Activated T-cell treated with anti-CD3 and anti-CD28 coated beads, Interleukin-2, amount 50 U/mL, for 24 hours (primary cell): ENCODE results near the gene MOV10.

Experiments used
- DNase-seq: peaks from one replicate; pipeline ENCODE4 v3.0.0-alpha.2; 2020
- H3K27ac Mint-ChIP-seq: 2 replicates; pipeline ENCODE4 v1.8.0; 2020; ENCODE audit warnings: mild to moderate bottlenecking, mixed read lengths
- H3K27me3 Mint-ChIP-seq: 2 replicates; pipeline ENCODE4 v1.8.0; 2020; ENCODE audit warnings: mixed read lengths
- H3K36me3 Mint-ChIP-seq: 2 replicates; pipeline ENCODE4 v1.8.0; 2020; ENCODE audit warnings: low read depth, mixed read lengths
- H3K4me1 Mint-ChIP-seq: 2 replicates; pipeline ENCODE4 v1.8.0; 2020; ENCODE audit warnings: low read depth, mixed read lengths
- H3K4me3 Mint-ChIP-seq: 2 replicates; pipeline ENCODE4 v1.8.0; 2020; ENCODE audit warnings: mild to moderate bottlenecking, moderate library complexity, mixed read lengths
- H3K9me3 Mint-ChIP-seq: 2 replicates; pipeline ENCODE4 v1.8.0; 2020; ENCODE audit warnings: mixed read lengths

MOV10 gene

GRCh38 chr1:112700290-112701226, 26.1 kb downstream of the MOV10 start:
- H3K27ac Mint-ChIP-seq, result peak overlapping the region; percentile 94
- H3K9me3 Mint-ChIP-seq, result no peaks in the 10 kb centered on the region
- DNase-seq, result peak; percentile 79
- H3K4me1 Mint-ChIP-seq, result peaks cover 62% of the 10 kb centered on the region
- H3K4me3 Mint-ChIP-seq, result peak overlapping the region; percentile 44
- peaks cover 63% of the 10 kb centered on the region for H3K36me3 Mint-ChIP-seq
- no peaks in the 10 kb centered on the region for H3K27me3 Mint-ChIP-seq

DNA sequence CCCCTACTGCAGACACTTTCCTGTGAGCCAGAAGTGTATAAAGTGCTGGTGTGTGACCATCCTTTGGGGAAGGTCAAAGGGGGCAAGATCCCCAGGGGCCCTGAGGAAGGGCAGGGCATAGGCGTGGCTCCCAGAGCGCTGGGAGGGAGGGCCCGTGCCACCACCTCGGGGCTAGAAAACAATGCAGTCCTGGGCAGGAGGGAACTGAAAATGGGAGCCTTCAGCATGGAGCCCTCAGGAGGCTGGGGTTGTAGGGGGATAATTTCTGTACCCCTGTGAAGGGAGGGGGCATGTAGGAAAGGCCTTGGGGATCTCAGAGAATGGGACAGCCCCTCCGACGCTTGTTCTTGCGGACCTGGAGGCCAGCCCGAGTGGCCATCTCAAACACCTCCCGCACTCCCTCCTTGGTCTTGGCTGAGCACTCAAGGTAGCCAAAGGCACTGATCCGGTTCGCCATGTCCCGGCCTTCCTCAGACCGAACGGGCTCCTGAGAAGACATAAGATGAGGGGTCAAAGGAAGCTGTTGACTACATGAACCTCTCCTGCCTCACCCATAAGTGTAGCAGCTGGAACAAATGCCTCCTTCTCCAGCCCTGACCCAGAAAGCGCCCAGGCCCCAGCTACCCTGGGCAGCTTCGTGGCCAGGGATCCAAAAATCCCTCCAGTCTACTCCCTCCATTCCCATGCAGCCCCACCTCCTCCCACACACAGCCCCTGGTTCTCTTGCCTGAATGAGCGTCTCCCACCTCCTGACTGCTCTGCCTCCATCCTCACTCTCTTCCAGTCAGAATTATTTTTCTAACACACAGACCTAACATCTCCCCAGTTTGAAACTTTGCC, 27.0 kb downstream of the MOV10 start:
- Mint-ChIP-seq H3K36me3 (peaks cover 57% of the 10 kb centered on the region), H3K27me3 (no peaks in the 10 kb centered on the region), H3K4me3 (peak overlapping the region; percentile 44), H3K27ac (peak overlapping the region; percentile 94), H3K9me3 (no peaks in the 10 kb centered on the region), H3K4me1 (peaks cover 69% of the 10 kb centered on the region)
- DNase-seq, result no peak

DNA sequence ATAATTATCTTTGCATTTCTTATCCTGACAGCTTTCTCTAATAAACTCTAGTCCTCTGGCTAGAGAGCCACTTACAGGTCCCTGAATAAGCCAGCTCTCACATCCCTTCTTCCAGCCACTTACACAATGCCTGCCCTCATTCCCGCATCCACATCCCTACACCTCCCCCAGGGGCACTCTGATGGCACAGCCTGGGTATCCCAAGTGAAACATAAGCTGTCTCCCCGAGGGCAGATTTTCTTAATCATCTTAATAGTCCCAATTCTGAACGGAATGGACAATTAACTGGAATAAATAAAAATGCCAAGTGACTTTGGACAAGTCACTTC, 27.6 kb downstream of the MOV10 start:
- H3K27me3 Mint-ChIP-seq, result no peaks in the 10 kb centered on the region
- peaks cover 51% of the 10 kb centered on the region for H3K36me3 Mint-ChIP-seq
- H3K27ac Mint-ChIP-seq, result peak overlapping the region; percentile 94
- no peaks in the 10 kb centered on the region for H3K9me3 Mint-ChIP-seq
- DNase-seq, result no peak
- peaks cover 69% of the 10 kb centered on the region for H3K4me1 Mint-ChIP-seq
- no peak overlapping the region for H3K4me3 Mint-ChIP-seq

- Mint-ChIP-seq H3K36me3 (peaks cover 46% of the 10 kb centered on the region), H3K4me3 (no peak overlapping the region)
These were observed 28.2 kb downstream of the MOV10 start for GRCh38 chr1:112702420-112703261.

DNA sequence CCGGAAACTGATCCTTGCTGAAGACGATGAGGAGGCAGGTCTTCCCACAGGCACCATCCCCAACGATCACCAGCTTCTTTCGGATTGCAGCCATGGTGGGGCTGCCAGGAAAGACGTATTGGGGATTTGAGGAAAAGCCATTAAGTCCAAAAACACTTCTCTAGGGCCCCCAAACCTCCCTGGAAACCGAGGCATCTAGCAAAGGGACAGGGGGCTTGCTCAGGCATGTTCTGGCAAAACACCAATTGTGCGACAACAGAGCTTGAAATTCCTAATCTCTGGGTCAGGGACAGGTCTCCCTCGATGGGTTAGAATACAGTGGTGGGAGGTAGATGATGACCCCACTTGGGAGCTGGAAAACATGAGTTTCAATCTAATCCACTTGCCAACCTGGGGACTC, 29.2 kb downstream of the MOV10 start:
- Mint-ChIP-seq H3K36me3 (peaks cover 36% of the 10 kb centered on the region), H3K4me1 (peaks cover 75% of the 10 kb centered on the region), H3K27ac (peak overlapping the region; percentile 37), H3K27me3 (peaks cover 11% of the 10 kb centered on the region), H3K9me3 (no peaks in the 10 kb centered on the region), H3K4me3 (no peak overlapping the region)
- DNase-seq, result no peak

More at GRCh38 chr1:112702420-112703261, 28.2 kb downstream of the MOV10 start:
- peak overlapping the region; percentile 94 for H3K27ac Mint-ChIP-seq
- H3K9me3 Mint-ChIP-seq, result no peaks in the 10 kb centered on the region
- H3K4me1 Mint-ChIP-seq, result peaks cover 72% of the 10 kb centered on the region
- no peak for DNase-seq
- peaks cover 2% of the 10 kb centered on the region for H3K27me3 Mint-ChIP-seq

- peak overlapping the region; percentile 68 for H3K4me3 Mint-ChIP-seq
- H3K27me3 Mint-ChIP-seq, result peaks cover 11% of the 10 kb centered on the region
- peak overlapping the region; percentile 71 for H3K27ac Mint-ChIP-seq
- H3K36me3 Mint-ChIP-seq, result peaks cover 28% of the 10 kb centered on the region
- H3K4me1 Mint-ChIP-seq, result peaks cover 74% of the 10 kb centered on the region
- DNase-seq, result no peak
- H3K9me3 Mint-ChIP-seq, result no peaks in the 10 kb centered on the region
These were observed 30.0 kb downstream of the MOV10 start for GRCh38 chr1:112704391-112704933.

DNA sequence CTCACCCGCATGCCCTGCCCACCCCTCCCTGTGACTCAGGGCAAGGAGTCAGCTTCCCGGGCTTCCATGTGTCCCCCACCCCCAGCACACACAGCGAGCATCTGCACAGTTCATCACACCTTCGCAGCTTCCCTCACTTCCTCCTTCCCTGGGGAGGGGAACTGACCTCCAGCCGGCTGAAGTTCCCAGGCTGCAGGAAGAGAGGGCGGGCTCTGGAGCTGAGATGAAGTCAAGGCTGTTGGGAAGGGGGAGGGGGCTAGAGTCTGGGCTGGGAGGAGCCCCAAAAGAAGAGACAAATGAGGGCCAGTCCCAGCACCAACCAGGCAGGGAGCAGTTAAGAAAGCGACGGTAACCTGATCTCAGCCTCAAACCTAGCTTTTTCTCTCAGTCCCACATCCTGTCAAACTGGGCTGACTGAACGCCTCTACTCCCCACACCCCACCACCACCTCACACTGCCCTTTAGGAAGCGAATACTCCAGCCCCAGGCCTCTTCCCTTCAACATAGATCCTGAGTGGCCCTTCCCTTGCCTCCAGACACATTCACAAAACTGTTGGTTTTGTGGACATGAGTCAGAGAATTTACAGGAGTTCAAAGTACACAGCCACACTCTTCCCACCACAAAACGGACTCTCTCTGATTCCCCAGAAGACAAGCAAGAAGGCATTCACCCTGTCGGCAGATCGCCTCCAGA, 30.6 kb downstream of the MOV10 start:
- peak; percentile 56 for DNase-seq
- Mint-ChIP-seq H3K27me3 (peaks cover 11% of the 10 kb centered on the region), H3K4me1 (peaks cover 74% of the 10 kb centered on the region), H3K27ac (peak overlapping the region; percentile 71), H3K36me3 (peaks cover 22% of the 10 kb centered on the region), H3K4me3 (peak overlapping the region; percentile 68), H3K9me3 (no peaks in the 10 kb centered on the region)

GRCh38 chr1:112706505-112707220, 32.2 kb downstream of the MOV10 start, which contains the start of gene RHOC:
Gene RHOC, minus strand, starts transcription at chr1:112707127. Its CDS starts 3,328 bp downstream, at chr1:112703799.
- Mint-ChIP-seq H3K9me3 (no peaks in the 10 kb centered on the region), H3K4me1 (peaks cover 61% of the 10 kb centered on the region), H3K27ac (peak within 1 kb of the TSS; percentile 79), H3K4me3 (peak within 1 kb of the TSS; percentile 68), H3K36me3 (peaks cover 8% of the 10 kb centered on the region), H3K27me3 (peaks cover 11% of the 10 kb centered on the region)
- DNase-seq, result no peak

DNA sequence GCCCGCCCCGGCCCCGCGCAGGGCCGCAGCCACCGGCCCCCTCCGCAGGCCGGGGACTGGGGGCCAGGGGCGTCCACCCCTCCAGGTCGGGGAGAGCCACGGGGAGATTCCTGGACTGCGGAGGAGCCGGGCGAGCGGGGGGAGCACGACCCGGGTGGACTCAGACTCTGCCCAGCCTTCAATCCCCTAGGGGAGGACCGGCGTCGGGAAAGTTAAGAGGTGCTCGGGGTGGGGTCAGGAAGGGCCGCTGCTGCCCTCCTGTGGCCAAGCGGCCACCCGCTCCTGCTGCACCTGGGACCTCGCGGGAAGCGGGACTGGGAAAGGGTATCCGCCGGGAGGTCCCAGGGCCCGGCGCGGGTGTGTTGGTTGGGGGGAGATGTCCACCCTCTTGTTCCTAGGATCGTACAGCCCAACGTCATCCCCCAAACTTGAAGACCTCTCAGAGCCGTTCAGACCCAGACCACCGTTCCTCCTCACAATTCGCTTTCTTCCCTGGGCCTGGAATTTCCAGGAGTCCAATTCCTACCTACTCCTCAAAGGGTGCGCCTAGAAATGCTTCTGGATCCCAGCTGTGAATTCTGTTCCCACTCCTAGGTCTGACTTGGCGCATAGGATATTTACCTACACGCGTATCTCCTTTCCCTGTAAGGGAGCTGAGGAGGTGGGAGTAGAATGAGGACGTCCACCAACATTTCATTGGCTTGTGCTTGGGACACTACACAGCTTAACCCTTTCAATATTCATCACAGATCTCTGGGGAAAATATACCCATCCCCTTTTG, 33.0 kb downstream of the MOV10 start:
- H3K27ac Mint-ChIP-seq, result peak overlapping the region; percentile 79
- H3K4me3 Mint-ChIP-seq, result peak overlapping the region; percentile 62
- no peaks in the 10 kb centered on the region for H3K9me3 Mint-ChIP-seq
- peaks cover 2% of the 10 kb centered on the region for H3K36me3 Mint-ChIP-seq
- H3K4me1 Mint-ChIP-seq, result peaks cover 53% of the 10 kb centered on the region
- DNase-seq, result peak; percentile 82
- H3K27me3 Mint-ChIP-seq, result peaks cover 14% of the 10 kb centered on the region

GRCh38 chr1:112708002-112708448, 33.6 kb downstream of the MOV10 start:
- Mint-ChIP-seq H3K27me3 (peaks cover 20% of the 10 kb centered on the region), H3K4me3 (peak overlapping the region; percentile 62), H3K27ac (no peak overlapping the region), H3K9me3 (no peaks in the 10 kb centered on the region), H3K4me1 (peaks cover 47% of the 10 kb centered on the region), H3K36me3 (no peaks in the 10 kb centered on the region)
- no peak for DNase-seq

DNA sequence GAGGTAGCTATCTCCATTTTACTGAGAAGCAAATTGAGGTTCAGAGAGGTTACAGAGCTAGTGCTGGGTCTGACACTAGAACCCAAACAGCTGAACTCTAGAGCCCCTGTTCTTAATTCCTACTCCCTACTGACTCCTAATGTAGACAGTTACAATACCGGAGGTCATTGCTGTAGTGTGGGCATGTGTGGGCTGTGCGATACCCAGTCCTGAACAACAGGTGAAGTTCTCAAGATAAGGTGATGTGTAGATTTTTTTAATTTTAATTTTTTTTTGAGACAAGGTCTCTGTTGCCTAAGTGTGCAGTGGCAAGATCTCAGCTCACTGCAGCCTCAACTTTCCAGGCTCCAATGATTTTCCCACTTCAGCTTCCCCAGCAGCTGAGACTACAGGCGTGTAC, 34.0 kb downstream of the MOV10 start:
- DNase-seq, result no peak
- H3K27me3 Mint-ChIP-seq, result peaks cover 25% of the 10 kb centered on the region
- H3K4me1 Mint-ChIP-seq, result peaks cover 44% of the 10 kb centered on the region
- no peaks in the 10 kb centered on the region for H3K36me3 Mint-ChIP-seq
- H3K4me3 Mint-ChIP-seq, result no peak overlapping the region
- no peaks in the 10 kb centered on the region for H3K9me3 Mint-ChIP-seq
- no peak overlapping the region for H3K27ac Mint-ChIP-seq

DNA sequence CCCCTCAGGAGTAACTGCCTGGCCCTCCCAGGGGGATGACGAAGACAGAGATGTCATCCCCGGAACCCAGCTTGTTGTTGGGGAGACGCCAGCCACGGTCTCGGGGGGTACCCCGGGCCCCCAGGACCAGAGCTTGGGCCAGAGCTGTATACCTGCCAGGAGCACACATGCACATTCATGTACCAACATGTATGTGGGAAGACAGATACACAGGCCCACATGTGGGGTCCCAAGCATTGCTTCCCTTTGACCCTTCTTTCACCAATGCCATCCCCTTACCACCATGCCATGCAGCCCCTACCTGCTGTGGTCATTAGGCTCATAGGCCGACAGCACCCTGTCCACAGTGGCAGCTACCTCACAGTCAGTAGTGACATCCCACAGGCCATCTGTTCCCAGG, 35.7 kb downstream of the MOV10 start:
- H3K36me3 Mint-ChIP-seq, result no peaks in the 10 kb centered on the region
- DNase-seq, result no peak
- H3K27me3 Mint-ChIP-seq, result peaks cover 34% of the 10 kb centered on the region
- H3K27ac Mint-ChIP-seq, result no peak overlapping the region
- H3K9me3 Mint-ChIP-seq, result no peaks in the 10 kb centered on the region
- H3K4me1 Mint-ChIP-seq, result peaks cover 30% of the 10 kb centered on the region
- no peak overlapping the region for H3K4me3 Mint-ChIP-seq
